NCI-H2171 treated with DMSO at 0.1 percent for 48 hours (cell line): ENCODE results near the gene FBXW8.

Experiments used
- DNase-seq: peaks from one replicate; lab custom pipeline; 2025; lab: John Stamatoyannopoulos, UW

FBXW8 gene

DNA sequence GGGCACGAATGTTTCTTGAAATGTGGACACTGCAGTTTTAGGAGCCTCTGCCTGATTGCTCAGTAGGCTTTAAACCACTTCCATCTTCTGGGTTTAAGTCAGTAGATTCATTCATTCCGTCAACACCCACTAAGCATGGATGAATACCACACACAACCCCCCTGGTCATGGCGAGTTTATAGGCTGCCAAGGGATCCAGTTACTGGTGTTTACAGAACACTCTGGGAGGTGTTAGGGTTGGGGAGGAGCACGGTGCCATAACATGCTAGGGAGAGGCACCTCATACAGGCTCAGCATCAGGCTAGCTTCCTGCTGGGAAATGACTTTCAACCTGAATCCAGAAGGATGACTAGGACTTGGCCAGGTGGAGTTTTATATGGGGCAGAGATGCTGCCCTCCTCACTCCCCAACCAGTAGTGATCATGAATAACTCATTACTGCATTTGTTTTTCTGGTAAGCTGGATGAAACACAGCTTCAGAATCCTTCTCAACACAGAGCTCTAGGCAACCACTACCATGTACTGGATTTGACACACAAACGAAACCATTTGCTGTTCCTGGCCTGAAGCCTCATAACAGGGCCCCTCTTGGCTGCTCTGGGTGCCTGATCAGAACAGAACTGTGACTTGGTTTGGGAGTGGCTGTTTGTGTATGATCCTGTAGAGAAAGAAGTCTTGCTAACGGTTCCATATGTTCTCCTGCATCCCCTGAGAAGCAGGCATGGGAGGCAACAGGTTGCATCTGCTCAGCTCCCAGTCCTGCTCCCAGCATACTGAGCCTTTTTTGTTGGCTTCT is 47.9 kb downstream of the FBXW8 start:
- peak; percentile 59 for DNase-seq

DNA sequence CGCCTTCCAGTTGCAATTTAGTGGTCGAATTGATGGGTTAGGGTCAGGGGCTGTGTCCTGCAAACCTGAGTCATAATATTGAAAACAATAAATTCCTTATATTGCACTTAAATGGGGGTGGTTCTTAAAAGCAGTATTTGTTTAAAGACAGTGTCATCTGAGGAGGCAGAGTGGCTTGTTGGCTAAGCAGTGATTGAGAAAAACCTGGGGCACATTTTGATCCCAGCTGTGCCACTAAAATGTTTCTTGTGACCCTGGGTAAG is 48.4 kb downstream of the FBXW8 start:
- peak; percentile 14 for DNase-seq

DNA sequence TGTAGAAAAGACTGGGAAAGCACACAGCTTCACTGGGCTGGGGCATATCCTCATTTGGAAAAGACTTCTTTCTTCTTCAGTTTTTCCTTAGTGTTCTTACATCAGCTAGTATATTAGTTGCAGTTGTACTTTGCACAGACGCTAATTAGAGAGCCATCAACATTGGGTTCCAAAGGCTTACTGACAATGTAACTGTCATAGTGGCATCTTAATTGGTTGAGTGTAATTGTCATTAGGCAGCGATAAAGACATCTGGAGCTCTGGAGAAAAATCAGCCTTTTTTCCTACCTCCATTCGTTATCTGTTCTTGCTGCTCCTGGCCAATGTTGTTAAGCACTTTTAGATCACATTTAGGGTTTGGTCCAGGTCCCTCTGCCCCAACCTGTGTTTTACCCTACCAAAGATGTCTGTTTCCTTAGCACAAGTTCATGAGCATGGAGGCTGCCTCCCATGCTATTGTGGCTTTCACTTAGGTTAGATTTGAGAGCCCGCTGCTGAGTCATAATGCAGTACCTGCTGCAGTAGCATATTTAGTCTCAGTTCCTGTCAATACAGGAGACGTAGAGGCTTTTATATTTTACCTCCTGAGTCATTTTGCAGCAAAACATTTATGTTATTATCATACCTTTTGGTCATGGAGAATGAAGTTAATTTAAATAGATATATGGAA is 49.2 kb downstream of the FBXW8 start:
- DNase-seq: no peak

DNA sequence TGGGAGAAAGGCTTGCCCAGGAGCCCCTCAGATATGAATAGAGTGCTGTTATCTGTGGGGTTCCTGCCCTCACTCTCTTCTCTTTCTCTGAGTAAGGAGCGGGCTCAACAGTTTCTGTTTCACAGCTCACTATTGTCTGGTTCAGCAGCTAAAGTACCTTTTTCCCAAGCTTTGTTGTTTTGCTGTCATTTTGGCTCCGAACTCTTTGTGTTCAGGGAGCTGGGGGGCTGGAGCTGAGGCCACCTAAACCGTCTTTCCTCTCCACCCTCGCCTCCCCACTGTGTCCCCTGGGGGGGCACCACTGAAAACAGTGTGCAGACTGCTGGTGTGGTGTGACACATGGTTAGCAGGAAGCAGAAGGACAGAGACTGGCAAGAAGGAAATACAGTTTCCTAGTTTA is 51.4 kb downstream of the FBXW8 start:
- no peak for DNase-seq

DNA sequence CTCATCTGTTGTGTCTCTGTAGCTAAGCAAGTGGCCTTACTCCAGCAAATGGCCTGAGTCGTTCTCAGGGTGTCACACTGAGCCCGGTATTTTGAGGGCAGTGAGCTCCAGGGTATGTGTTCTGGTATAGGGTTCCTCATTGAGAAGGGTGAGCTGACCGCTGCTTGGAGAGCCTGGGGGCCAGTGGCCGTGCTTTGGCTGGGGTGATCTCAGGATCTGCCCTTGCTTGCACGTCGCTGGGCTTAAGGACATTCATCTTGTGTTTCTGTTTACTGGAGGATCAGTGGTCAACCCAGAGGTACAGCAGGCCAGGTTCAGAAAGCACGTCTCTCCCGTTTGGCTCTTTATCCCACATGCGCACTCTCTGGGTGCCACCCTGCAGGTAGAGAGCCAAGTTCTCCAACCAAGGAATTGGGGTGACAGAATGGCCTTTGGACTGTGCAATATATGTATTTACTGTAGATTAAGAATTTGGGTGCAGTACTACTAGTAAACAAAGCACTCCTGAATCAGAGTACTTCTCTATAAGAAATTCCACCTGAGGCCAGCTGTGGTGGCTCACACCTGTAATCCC is 52.1 kb downstream of the FBXW8 start:
- DNase-seq: no peak

DNA sequence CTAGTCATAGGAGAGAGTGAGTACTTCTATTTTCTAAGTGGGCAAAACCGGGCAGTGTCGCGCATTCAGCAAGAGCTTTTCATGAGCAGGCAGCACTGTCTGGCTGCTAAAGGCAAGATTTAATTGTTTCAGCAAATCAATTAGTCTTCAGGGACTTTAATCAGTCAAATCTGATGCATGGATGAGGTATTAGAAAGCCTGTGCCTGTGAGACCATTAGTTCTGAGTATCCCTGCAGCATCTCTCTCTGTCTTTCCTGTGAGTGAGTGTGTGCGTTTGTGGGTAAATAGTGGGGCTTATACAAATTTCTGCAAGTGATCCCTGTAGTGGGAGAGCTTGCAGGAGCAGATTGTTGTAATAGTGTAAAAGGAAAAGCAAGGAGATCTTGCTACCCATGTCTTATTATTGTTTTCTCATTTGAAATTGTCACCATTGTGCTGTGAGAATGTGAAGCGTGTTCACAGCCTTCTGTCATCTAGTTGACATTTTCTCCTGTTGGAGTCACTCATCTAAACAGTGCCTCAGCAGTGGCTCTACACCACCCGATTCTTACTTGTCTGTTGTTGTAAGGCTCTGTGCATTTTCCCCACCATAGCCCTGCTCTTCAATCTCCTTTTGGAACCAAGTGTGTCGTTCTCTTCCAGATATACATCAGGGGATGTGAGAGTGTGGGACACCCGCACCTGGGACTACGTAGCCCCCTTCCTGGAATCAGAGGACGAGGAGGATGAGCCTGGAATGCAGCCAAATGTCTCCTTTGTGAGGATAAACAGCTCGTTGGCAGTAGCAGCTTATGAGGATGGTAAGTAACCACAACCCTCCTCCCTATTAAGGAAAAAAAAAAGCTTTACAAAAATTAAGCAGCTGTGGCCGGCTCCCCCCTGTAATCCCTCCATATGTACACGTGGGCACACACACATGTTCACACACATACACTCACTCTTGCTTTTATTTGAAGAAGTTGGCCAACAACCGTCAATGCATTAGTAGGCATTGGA is 53.6 kb downstream of the FBXW8 start:
- DNase-seq: peak; percentile 87

DNA sequence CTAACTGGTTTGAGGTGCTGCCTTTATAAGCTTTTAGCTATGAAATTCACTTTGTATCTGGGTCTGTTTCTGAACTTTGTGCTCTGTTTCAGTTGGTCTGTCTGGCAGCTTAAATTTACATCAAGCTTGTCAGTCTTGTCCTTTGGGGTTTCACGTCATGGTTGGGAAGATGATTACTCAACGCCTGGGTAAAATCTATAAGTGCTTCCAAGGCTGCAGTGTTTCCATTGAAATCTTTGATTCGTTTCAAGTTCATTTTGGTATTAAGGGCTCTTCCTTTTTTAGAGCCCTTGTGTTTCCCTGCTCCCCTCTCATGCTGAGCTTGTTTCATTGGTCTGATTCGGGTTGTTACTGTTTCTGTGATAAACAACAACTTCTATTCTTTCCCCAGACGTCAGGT is 58.2 kb downstream of the FBXW8 start:
- peak; percentile 32 for DNase-seq

DNA sequence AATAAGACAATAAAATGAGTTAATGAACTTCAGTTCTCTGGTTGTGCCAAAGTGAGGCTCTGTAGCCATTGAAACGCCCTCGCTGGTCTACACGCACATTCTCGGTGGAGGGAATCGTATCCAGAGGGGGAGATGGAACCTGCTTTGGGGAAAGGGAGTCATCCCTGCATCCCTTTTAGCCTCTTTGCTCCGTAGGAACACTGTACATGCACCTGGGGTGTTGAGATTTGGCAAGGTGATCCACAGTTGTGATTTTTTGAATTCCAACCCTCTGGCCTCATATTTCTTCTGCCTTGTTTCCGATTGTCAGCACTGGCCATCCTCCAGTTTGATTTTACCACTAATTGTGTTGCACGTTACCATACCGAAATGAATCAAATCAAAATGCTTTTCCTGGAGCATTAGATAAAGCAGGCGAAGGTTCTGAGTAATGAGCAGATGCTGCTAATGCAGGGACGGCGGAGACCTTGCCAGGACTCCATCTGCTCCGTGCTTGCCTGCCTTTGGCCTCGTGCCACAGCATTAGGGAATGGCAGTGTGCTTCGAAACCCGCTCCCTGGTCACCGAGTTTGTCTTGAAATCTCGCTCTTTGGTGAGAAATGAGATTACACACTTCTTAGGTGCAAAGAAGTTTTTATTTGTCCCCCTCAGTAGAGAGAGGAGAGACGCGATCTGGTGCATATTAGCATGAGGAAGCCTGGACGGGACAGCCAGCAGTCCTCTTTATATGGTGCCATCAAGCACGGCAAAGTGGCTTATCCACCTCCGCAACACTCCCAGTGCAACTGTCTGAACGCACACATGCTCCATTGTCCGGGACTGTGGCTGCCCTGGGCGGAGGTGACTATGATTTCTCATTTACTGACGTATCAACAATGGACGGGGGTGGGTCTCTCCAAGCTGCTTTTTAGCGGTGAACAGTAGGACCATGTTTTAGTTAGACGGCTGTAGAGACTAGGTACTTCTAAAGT is 59.1 kb downstream of the FBXW8 start:
- peak; percentile 91 for DNase-seq

DNA sequence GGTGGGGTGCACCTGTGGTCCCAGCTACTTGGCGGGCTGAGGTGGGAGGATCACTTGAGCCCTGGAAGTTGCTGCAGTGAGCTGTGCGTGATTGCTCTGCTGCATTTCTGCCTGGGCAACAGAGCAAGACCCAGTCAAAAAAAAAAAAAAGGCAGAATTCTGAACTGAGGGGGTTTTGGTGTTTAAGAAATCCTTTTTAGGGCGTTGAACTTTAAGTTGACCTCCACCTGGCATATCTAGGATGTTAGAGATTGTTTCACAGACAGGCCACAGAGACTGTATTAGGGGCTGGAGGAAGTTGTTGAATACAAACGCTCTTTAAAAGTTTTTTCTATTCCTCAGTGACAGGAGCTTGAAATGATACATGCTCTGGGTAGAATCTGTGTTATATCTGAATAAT is 60.5 kb downstream of the FBXW8 start:
- no peak for DNase-seq

DNA sequence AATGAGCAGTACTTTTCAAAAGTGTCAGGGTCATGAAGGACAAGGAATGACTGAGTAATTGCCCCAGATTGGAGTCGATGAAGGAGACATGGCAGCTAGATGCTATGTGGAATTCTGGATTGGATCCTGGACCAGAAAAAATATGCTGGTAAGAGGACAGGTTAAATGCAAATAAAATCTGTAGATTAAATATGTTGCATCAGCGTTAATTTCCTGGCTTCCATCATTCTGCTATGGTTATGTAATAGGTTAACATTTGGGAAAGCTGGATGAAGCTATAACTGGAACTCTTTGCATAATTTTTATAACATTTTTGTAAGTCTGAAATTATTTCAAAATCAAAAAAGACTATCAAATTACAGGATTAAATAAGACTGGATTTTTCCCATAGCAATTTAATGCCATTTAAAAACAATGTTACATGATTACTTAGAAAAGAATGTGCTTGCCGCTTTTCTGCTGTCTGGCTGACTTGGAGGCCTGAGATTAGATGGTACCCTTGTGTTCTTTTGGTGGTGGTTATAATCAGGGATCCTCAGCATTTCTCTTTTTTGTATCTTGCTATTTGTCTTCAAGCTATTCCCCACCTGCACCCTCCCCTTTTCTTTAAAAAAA is 65.1 kb downstream of the FBXW8 start:
- no peak for DNase-seq

DNA sequence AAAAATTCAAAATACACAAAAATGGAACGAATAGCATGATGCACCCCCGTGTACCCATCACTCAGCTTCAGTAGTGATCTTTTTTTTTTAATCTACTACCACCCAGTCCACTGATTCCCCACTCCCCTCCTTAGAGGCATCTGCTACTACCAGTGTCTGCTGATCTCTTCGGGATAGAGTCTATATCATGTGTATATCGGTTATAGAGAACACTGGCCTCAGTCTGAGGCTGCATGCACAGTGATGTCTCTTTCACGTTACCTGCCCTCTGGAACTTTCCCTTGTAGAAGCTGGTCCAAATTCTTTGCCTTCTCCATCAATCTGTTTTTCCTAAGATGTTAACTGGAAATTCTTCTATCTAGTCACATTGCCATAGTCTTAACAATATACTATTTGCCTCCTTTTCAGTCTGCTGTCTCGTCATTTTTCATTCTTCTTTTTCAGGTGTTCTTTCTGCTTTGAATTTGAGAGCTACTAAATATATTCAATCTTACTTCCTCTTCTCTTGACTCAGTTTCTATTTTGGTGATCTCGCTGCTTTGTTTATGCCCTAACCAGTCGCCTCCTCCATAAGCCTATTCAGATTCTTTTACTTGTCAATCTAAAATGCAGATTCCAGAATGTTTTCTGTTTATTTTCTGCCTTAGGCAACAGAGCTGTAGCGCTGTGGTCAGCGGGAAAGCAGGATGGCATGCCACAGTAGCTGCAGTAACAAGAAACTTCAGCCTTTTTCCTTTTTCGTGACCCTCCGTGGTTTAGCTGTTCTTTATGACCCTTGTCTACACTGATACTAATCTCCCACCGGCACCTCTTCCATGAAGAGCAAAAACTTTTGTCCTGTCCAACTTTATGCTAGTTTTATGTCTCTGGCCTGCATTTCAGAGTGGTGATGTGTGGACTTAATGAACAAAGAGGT is 67.0 kb downstream of the FBXW8 start:
- no peak for DNase-seq

DNA sequence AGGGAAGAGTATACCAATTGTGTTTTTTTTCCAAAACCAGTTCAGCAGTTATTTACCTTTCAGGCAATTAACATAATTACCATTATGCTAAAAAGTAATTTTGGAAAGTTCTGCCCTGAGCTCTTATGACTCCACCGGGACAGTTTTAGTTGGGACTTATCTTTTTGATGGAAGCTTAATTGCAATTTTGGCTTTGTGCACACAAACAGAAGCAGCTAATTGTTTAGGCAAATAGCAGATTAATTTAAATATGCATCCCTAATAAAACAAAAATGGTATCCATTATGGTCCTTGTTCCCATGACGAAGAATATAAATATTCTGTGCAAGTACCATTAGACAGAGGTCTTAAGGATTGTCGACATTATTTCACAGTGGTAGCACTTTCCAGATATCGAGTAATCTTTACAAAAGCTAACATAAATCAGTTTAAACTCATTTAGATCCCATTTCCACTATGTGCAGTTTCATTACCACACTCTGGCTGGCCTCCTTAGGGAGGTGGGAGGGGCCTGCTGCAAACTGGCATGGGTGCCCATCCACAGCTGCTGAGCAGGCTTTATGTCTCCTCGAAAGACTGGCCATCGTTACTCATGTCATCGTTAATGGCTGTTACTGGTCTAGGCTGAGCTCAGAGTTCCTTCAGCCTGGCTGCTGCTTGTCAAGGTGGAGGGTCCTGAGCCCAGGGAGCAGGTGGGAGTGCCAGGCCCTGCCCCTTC is 68.2 kb downstream of the FBXW8 start:
- no peak for DNase-seq

DNA sequence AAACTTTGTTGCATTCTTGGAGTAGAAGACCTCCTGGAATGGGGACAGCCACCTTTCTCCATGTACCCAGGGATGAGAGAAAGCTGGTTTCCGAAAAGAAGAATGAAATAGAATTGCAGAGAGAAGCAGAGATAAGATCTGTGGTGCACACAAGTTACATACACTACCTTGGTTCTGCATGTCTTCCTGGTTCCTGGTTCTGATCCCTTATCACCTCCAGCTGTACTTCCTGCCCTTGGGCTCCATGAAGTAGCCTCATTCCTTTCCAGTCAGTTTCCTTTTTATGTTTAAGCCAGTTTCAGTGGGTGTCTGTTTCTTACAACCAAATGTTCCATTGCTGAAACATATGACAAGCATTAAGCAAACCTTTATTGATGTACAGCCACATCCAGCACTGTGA is 69.3 kb downstream of the FBXW8 start:
- DNase-seq: no peak

DNA sequence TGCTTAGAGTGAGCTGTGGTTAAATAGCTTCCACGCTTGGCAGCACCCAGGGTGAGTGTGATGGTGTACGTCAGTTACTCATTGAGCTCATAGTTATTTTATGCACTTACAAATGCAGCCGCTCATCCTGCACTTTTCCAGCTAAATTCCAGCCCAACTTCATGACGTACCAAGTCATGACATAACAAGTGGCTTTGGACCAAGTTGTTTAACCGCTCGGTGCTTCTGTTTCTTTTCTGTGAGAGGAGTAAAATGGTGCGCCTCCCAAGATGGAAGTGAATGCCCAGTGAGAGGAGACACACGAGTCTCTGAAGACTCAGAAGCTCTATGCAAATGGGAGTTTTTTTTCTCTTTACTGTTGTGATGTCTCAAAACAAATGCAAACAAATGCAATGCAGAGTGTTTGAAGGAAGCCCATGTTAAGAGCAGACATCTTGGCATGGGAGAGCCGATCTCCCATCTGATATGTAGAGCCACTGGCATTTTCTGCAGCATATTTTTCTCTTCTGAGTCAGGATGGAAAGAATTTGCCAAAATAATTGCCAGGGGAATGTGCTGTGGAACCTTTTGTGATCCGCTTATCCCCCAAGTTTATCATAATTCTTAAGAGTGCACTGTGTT is 72.2 kb downstream of the FBXW8 start:
- no peak for DNase-seq

DNA sequence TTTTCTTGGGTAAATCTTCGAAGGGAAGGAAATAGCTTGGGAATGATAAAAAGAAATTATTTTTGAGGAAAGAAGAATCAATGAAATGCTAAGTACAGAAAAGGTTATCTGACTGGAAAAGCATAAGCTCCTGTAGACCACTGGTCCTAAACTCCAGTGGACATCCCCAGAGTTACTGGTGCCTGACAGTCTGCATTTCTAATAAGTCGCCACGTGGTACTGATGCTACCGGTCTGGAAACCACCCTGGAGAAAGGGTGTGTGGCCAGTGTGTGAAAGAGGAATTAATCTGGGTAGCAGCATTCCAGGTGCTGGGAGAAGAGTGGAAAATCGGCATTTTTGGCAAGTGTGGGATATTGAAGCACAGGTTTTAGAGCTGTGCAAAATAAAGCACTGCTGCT is 73.3 kb downstream of the FBXW8 start:
- no peak for DNase-seq

DNA sequence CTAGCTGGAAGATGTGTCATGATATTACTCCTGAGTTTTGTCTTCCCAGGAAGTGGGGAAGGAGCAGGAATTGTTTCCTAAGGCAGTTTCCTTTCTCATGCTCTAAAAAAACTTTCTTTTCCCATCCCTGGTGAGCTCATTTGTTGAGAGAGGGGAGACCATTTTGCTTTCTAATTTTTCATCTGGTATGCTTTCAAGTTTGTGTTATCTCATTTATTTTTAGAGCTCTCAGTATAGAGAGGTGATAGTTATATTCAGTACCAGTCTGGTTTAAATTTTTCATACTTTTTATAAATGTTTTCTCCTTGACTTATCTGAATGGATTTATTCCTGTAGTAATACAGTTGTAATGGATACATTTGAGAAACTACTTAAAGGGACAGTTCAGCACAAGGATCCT is 79.6 kb downstream of the FBXW8 start:
- no peak for DNase-seq

DNA sequence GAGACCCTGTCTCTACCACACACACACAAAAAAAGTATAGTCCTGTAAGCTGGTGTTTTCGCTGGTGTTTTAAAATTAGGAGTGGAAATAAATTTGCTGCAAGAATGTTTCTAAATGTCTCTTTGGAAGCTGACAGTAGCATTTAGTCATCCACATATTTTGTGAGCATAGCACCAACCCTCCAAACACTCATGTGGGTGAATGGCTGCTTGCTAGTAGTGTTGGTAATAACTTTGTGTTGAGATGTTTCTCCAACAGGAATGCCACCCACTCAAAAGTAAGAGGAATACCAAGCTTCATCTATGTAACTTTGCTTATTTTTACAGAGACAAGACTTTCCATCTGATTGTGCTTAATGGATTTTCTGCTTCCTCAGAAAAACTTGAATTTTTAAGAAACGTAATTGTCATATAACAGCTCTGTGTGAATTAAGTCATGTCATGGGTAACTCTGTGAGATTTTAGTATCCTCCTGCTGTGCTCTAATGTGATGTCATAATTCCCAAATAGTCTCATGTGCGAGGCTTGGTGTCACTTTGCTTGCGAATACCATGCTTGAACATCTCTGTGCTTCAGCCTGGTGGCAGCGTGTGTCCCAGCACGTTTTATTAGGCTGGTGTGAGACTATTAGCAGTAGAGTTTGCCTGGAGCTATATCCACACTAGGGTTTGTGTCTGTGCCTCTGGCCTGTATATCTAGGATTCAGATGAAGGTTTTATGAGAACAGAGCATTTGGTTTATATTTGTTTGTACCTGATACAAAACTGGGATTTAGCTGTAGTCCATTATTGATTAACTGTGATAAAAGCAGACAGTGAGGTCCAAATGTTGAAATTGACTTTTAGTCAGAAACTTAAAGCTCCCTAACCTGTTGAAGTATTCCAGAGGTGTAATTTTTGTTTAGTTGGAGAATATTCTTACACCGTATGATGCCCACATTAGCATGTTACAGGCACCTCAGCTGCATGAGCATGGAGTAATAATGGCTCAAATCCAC is 80.5 kb downstream of the FBXW8 start:
- DNase-seq: no peak
